ENCODE measurements around the gene MINDY2. TPM values are rescaled to one million over a fixed set of nuclear protein-coding genes. Genes with fewer than 3 reads are reported as not detected.

The MINDY2 gene
- total and polyA plus RNA-seq, 9 of the 15 experiments (the other 6 are each of a cell fraction or from before 2014, with no cell fraction given), result 2.4 to 15.3 (median 7.2) TPM

DNA sequence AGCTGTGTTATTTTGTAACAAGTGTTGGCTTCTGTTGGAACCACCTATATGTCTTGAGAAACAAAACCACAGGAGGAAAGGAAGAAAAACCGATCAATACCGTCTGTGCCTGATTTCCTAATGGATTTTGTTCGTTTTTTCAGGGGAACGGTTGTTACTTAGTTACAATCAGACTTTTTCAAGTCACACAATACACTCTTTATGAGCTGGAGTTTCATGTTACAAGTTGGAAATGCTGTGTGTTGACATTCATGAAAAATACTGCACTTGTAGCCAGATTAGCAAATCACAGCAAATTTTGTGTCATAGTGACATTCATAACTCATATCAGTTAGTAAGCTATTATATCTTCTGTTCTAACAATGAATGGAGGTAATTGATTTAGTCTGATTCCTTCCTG is 83.5 kb downstream of the MINDY2 start:
- Histone ChIP-seq H3K9me1 (ENCODE audit: control insufficient read depth, insufficient read depth, low read length) (no peaks in the 10 kb centered on the region), H3K9me3 (replicated peaks; ENCODE audit: control insufficient read depth, insufficient read depth, low read depth, low read length) (no peaks in the 10 kb centered on the region), H3K4me3 (no peak overlapping the region), H3K27me3 (ENCODE audit: control insufficient read depth in 2 of 2, insufficient read depth in 2 of 2, low read length in 2 of 2) (no peaks in the 10 kb centered on the region), H3K4me2 (ENCODE audit: insufficient read depth, low read length) (no peak overlapping the region), H3K36me3 (ENCODE audit: control insufficient read depth, insufficient read depth, low read length) (peaks cover 21% of the 10 kb centered on the region; the same call in 2 of the 3 replicates), H3K79me2 (ENCODE audit: control insufficient read depth, insufficient read depth, low read length) (no peaks in the 10 kb centered on the region), H3K27ac (ENCODE audit: extremely low read depth, low read depth, low read length) (no peak overlapping the region), H3K4me1 (replicated peaks in 1 of 2; ENCODE audit: control insufficient read depth in 2 of 2, insufficient read depth in 2 of 2, low read length in 2 of 2) (no peaks in the 10 kb centered on the region), H2AFZ (ENCODE audit: low read depth, low read length) (no peak overlapping the region), H3K9ac (ENCODE audit: insufficient read depth in 1 of 2, low read depth in 2 of 2, low read length in 2 of 2) (no peak overlapping the region), H4K20me1 (replicated peaks; ENCODE audit: control insufficient read depth, insufficient read depth, low read length) (no peaks in the 10 kb centered on the region)
- 82% methylated on average over 4 of the region's 4 CpGs for WGBS (ENCODE audit: insufficient coverage, low coverage, missing lambda C conversion rate)
- ATAC-seq, result no peak
- TF ChIP-seq RHOXF2B (CRISPR knock-in tag; conservative IDR thresholded peaks at IDR 0.05) (no peak), ZNF699 (CRISPR knock-in tag; IDR thresholded peaks at IDR 0.05; ENCODE audit: insufficient replicate concordance) (no peak), ARNT (IDR thresholded peaks at IDR 0.05) (no peak)
- in situ Hi-C loops (cut with MboI), result no loop called here
- DNase-seq (ENCODE audit: extremely low read depth in 1 of 4, low spot score in 3 of 4), result no peak
- intact Hi-C loops (cut with micrococcal nuclease), result no loop called here
- ChIA-PET CTCF (ENCODE audit: low intra/inter-chr PET ratio) (no interaction called here), POLR2A (no interaction called here)
- FAIRE-seq, result no peak
- no TSS peak for BruUV-seq (replicated peaks)

DNA sequence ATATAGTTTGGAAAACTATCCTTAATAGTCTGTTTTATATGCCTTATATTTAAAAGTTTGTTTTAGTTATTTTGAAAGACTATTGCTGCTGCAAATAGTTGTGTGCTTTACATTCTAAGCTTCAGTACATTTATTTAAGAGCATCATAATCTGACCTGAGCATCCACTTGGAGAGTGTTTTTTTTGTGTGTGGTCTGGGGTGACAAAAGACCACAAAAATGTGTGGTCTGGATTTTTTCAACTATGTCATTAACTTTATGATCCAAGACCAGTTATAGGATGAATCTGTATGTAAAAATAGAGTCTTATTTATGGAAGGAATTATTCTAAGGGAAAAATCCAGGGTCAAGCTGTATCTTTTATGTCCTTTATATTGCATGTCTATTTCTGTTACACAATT is 85.0 kb downstream of the MINDY2 start:
- Histone ChIP-seq H3K9ac (ENCODE audit: insufficient read depth in 1 of 2, low read depth in 2 of 2, low read length in 2 of 2) (no peak overlapping the region), H3K4me3 (no peak overlapping the region), H3K4me2 (ENCODE audit: insufficient read depth, low read length) (no peak overlapping the region), H3K9me3 (replicated peaks; ENCODE audit: control insufficient read depth, insufficient read depth, low read depth, low read length) (no peaks in the 10 kb centered on the region), H3K4me1 (replicated peaks in 1 of 2; ENCODE audit: control insufficient read depth in 2 of 2, insufficient read depth in 2 of 2, low read length in 2 of 2) (no peaks in the 10 kb centered on the region), H3K27ac (ENCODE audit: extremely low read depth, low read depth, low read length) (no peak overlapping the region), H3K36me3 (ENCODE audit: control insufficient read depth, insufficient read depth, low read length) (peaks cover 21% of the 10 kb centered on the region; the same call in 2 of the 3 replicates), H4K20me1 (replicated peaks; ENCODE audit: control insufficient read depth, insufficient read depth, low read length) (no peaks in the 10 kb centered on the region), H3K9me1 (ENCODE audit: control insufficient read depth, insufficient read depth, low read length) (no peaks in the 10 kb centered on the region), H3K27me3 (ENCODE audit: control insufficient read depth in 2 of 2, insufficient read depth in 2 of 2, low read length in 2 of 2) (no peaks in the 10 kb centered on the region), H2AFZ (ENCODE audit: low read depth, low read length) (no peak overlapping the region), H3K79me2 (ENCODE audit: control insufficient read depth, insufficient read depth, low read length) (no peaks in the 10 kb centered on the region)
- no peak for DNase-seq (ENCODE audit: extremely low read depth in 1 of 4, low spot score in 3 of 4)
- ChIA-PET POLR2A (no interaction called here), CTCF (ENCODE audit: low intra/inter-chr PET ratio) (no interaction called here)
- no TSS peak for BruUV-seq (replicated peaks)
- in situ Hi-C loops (cut with MboI), result no loop called here
- intact Hi-C loops (cut with micrococcal nuclease), result no loop called here
- no peak for ATAC-seq
- FAIRE-seq, result no peak
- TF ChIP-seq ERF (CRISPR knock-in tag; IDR thresholded peaks at IDR 0.05) (no peak), CBX3 (IDR thresholded peaks at IDR 0.05; ENCODE audit: borderline replicate concordance in 1 of 2, low read length in 2 of 2) (no peak), POLR2AphosphoS2 (IDR thresholded peaks at IDR 0.05; ENCODE audit: low read length) (no peak), ZNF282 (CRISPR knock-in tag; IDR thresholded peaks at IDR 0.05) (no peak), STAG1 (CRISPR knock-in tag; IDR thresholded peaks at IDR 0.05; ENCODE audit: borderline replicate concordance) (no peak), HIVEP1 (CRISPR knock-in tag; IDR thresholded peaks at IDR 0.05) (no peak), ZNF57 (CRISPR knock-in tag; IDR thresholded peaks at IDR 0.05) (no peak), BRF1 (IDR thresholded peaks at IDR 0.05; ENCODE audit: borderline replicate concordance, extremely low read depth, insufficient read length) (no peak), TBP (optimal IDR thresholded peaks at IDR 0.05; ENCODE audit: low read depth, low read length) (no peak), ZBTB1 (CRISPR knock-in tag; IDR thresholded peaks at IDR 0.05; ENCODE audit: borderline replicate concordance, low read depth) (no peak), DPF2 (IDR thresholded peaks at IDR 0.05) (no peak)
- TF ChIP-seq, protein P1, sequence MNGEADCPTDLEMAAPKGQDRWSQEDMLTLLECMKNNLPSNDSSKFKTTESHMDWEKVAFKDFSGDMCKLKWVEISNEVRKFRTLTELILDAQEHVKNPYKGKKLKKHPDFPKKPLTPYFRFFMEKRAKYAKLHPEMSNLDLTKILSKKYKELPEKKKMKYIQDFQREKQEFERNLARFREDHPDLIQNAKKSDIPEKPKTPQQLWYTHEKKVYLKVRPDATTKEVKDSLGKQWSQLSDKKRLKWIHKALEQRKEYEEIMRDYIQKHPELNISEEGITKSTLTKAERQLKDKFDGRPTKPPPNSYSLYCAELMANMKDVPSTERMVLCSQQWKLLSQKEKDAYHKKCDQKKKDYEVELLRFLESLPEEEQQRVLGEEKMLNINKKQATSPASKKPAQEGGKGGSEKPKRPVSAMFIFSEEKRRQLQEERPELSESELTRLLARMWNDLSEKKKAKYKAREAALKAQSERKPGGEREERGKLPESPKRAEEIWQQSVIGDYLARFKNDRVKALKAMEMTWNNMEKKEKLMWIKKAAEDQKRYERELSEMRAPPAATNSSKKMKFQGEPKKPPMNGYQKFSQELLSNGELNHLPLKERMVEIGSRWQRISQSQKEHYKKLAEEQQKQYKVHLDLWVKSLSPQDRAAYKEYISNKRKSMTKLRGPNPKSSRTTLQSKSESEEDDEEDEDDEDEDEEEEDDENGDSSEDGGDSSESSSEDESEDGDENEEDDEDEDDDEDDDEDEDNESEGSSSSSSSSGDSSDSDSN (IDR thresholded peaks at IDR 0.05; ENCODE audit: borderline replicate concordance in 1 of 2, low read depth in 2 of 2, low read length in 2 of 2), result no peak
- TF ChIP-seq, protein P2, sequence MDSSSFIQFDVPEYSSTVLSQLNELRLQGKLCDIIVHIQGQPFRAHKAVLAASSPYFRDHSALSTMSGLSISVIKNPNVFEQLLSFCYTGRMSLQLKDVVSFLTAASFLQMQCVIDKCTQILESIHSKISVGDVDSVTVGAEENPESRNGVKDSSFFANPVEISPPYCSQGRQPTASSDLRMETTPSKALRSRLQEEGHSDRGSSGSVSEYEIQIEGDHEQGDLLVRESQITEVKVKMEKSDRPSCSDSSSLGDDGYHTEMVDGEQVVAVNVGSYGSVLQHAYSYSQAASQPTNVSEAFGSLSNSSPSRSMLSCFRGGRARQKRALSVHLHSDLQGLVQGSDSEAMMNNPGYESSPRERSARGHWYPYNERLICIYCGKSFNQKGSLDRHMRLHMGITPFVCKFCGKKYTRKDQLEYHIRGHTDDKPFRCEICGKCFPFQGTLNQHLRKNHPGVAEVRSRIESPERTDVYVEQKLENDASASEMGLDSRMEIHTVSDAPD (CRISPR knock-in tag; IDR thresholded peaks at IDR 0.05), result no peak

Measured in K562 (cell line).